H54 (cell line): Measurements from ENCODE around the gene ASS1.
"Not testable (repeated sequence)": the region's sequence is repeated elsewhere in the genome, so short reads cannot be mapped to it uniquely, and the experiment has no call there.

ENCODE experiments used
- DNase-seq: peaks from one replicate; pipeline ENCODE4 v3.0.0; 2011; ENCODE audit warnings: low spot score, mixed read lengths; ENCODE audit not compliant: insufficient read length
- FAIRE-seq: peaks from 3 replicates; lab custom pipeline; 2011; peaks lifted over from hg19 to GRCh38; lab: Jason Lieb, UNC
- POLR2A ChIP-seq: IDR thresholded peaks from 2 replicates; pipeline ENCODE4 v1.6.1; 2011; ENCODE audit warnings: low read depth, mild to moderate bottlenecking, low read length

ASS1 gene

GRCh38 chr9:130444565-130445221, at the start of gene ASS1:
TSS of gene ASS1 (plus strand) at chr9:130444961. CDS start at chr9:130452229, 7,268 bp downstream.
- DNase-seq (no peak), FAIRE-seq (no peak)
- TF ChIP-seq POLR2A, result no peak

GRCh38 chr9:130395810-130396435, 48.8 kb upstream of the ASS1 start:
- no peak for FAIRE-seq
- no peak for DNase-seq
- no peak for TF ChIP-seq POLR2A

GRCh38 chr9:130396581-130396980, 48.2 kb upstream of the ASS1 start:
- no peak for TF ChIP-seq POLR2A
- DNase-seq (no peak), FAIRE-seq (no peak)

GRCh38 chr9:130398487-130399240, 46.1 kb upstream of the ASS1 start:
- no peak for FAIRE-seq
- no peak for DNase-seq
- TF ChIP-seq POLR2A, result no peak

GRCh38 chr9:130399768-130400167, 45.0 kb upstream of the ASS1 start:
- no peak for TF ChIP-seq POLR2A
- FAIRE-seq, result no peak
- no peak for DNase-seq

- no peak for FAIRE-seq
- TF ChIP-seq POLR2A, result no peak
- no peak for DNase-seq
These were observed 43.9 kb upstream of the ASS1 start for GRCh38 chr9:130400870-130401269.

GRCh38 chr9:130401742-130402141, 43.0 kb upstream of the ASS1 start:
- FAIRE-seq, result not testable (repeated sequence)

GRCh38 chr9:130402243-130402642, 42.5 kb upstream of the ASS1 start:
- no peak for DNase-seq
- no peak for FAIRE-seq
- TF ChIP-seq POLR2A, result no peak

More at GRCh38 chr9:130401742-130402141, 43.0 kb upstream of the ASS1 start:
- DNase-seq, result not testable (repeated sequence)

- DNase-seq (no peak), FAIRE-seq (no peak)
- no peak for TF ChIP-seq POLR2A
These were observed 41.9 kb upstream of the ASS1 start for GRCh38 chr9:130402645-130403440.

GRCh38 chr9:130405657-130406257, 39.0 kb upstream of the ASS1 start:
- FAIRE-seq, result no peak
- TF ChIP-seq POLR2A, result no peak
- no peak for DNase-seq

- DNase-seq (no peak), FAIRE-seq (no peak)
- no peak for TF ChIP-seq POLR2A
These were observed 38.4 kb upstream of the ASS1 start for GRCh38 chr9:130406278-130406895.

- no peak for TF ChIP-seq POLR2A
- FAIRE-seq (no peak), DNase-seq (no peak)
These were observed 36.7 kb upstream of the ASS1 start for GRCh38 chr9:130407916-130408663.
